RWPE2 (cell line): ENCODE measurements around the gene TP53AIP1.

Source experiments
- ATAC-seq: fragments of 200-7000 bp; cut with Tn5 transposase; 3 replicates; pipeline ENCODE4 v1.9.1; 2021; ENCODE audit warnings: low read depth
- DNase-seq: peaks from one replicate; pipeline ENCODE4 v3.0.0-alpha.2; 2020; ENCODE audit warnings: low spot score
- H3K27ac ChIP-seq: fragments of 450-650 bp; 2 replicates; pipeline ENCODE4 v1.5.1; 2017; ENCODE audit warnings: mild to moderate bottlenecking; ENCODE audit not compliant: poor library complexity, severe bottlenecking
- H3K27me3 ChIP-seq: fragments of 250-450 bp; sonication (Bioruptor Pico); 2 replicates; pipeline ENCODE4 v1.5.1; 2021; ENCODE audit warnings: mild to moderate bottlenecking, moderate library complexity; ENCODE audit not compliant: insufficient read depth, poor library complexity, severe bottlenecking
- H3K36me3 ChIP-seq: fragments of 250-450 bp; sonication (Bioruptor Pico); 2 replicates; pipeline ENCODE4 v1.5.1; 2020; ENCODE audit warnings: low read depth, mild to moderate bottlenecking, moderate library complexity
- H3K4me1 ChIP-seq: fragments of 250-450 bp; sonication (Bioruptor Pico); 2 replicates; pipeline ENCODE4 v1.5.1; 2021; ENCODE audit warnings: mild to moderate bottlenecking, moderate library complexity; ENCODE audit not compliant: insufficient read depth, poor library complexity, severe bottlenecking
- H3K4me3 ChIP-seq: fragments of 250-450 bp; sonication (Bioruptor Pico); 2 replicates; pipeline ENCODE4 v1.5.1; 2021; ENCODE audit warnings: mild to moderate bottlenecking, moderate library complexity; ENCODE audit not compliant: severe bottlenecking
- H3K9me3 ChIP-seq: fragments of 250-450 bp; sonication (Bioruptor Pico); 2 replicates; pipeline ENCODE4 v1.5.1; 2021; ENCODE audit warnings: mild to moderate bottlenecking, moderate library complexity; ENCODE audit not compliant: severe bottlenecking
- TF ChIP-seq, protein P1 (sequence below): fragments of 450-650 bp; IDR thresholded peaks from one replicate; pipeline ENCODE4 v1.5.1; 2017; ENCODE audit warnings: mild to moderate bottlenecking, moderate library complexity; ENCODE audit not compliant: poor library complexity, severe bottlenecking

Gene TP53AIP1, protein sequence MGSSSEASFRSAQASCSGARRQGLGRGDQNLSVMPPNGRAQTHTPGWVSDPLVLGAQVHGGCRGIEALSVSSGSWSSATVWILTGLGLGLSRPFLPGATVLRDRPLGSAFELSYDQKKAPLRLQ

DNA sequence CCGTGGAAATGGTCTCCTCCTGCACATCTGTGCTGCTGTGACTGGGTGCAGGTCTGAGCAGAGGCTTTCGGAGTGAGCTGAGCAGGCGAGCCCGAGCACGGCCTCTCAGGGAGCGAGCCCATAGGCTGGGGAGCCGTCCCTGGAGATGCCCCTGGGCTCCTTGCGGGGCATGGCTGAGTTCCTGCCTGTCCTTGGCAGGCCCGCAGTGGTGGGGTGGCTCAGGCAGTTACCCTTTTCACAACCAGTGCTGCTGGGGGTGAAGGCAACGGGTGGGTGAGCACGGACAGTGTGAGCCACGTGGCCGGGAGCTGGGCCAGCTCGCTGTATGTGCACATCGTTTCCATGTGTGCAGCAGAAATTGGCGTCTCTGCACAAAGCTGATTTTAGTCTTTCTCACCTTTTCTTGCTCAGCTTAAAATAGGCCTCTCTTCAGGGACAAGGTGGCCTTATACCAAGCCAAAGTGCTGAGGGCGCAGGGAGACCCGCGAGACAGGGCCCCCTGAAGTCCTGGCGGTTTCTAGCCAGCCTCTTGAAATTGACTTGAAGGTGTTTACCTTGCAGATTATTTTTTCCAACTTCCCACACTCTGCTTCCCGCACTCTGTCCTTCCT is at the start of gene TP53AIP1:
Gene TP53AIP1 (minus strand): TSS at position 55 of the 611 bp plus-strand sequence. CDS start 5,053 bp downstream, outside the sequence.
- Histone ChIP-seq H3K36me3 (no peaks in the 10 kb centered on the region), H3K27me3 (no peaks in the 10 kb centered on the region), H3K4me3 (no peak within 1 kb of the TSS), H3K9me3 (no peaks in the 10 kb centered on the region), H3K4me1 (peaks cover 26% of the 10 kb centered on the region), H3K27ac (peak within 1 kb of the TSS; percentile 56)
- TF ChIP-seq, protein P1, sequence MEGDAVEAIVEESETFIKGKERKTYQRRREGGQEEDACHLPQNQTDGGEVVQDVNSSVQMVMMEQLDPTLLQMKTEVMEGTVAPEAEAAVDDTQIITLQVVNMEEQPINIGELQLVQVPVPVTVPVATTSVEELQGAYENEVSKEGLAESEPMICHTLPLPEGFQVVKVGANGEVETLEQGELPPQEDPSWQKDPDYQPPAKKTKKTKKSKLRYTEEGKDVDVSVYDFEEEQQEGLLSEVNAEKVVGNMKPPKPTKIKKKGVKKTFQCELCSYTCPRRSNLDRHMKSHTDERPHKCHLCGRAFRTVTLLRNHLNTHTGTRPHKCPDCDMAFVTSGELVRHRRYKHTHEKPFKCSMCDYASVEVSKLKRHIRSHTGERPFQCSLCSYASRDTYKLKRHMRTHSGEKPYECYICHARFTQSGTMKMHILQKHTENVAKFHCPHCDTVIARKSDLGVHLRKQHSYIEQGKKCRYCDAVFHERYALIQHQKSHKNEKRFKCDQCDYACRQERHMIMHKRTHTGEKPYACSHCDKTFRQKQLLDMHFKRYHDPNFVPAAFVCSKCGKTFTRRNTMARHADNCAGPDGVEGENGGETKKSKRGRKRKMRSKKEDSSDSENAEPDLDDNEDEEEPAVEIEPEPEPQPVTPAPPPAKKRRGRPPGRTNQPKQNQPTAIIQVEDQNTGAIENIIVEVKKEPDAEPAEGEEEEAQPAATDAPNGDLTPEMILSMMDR: no peak
- no peak for DNase-seq
- no peak for ATAC-seq

DNA sequence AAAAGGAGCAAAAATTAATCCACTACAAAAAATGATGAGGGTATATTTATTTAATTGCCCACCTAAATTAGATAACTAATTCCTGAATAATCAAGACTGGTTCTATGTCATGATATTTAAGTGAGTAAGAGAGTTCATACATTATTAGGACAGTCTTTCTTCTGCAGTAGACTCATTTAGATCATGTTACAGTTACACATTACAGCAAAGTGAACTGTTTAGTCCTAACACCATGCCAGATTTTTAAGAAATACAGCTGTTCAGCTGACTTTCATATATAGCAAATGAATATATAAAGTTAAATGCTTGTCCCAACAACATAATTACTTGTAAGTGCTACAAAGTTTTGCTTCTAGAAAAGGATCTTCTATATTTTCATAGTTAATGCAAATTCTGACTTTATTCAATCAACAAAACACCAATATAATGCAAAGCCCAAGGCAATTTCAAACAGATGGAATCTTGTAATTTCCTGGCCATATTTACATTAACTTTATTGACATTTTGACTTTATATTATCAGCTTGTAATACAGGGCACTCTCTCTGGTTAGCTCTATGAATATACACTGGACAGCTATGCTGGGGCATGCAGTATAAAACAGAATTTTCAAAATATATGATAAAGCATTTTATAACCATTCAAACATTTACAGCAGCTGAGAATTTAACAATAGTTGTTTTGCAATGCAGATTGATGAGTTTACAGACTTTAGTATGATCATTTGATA is 45.7 kb upstream of the TP53AIP1 start:
- no peaks in the 10 kb centered on the region for H3K4me1 ChIP-seq
- no peaks in the 10 kb centered on the region for H3K27me3 ChIP-seq
- no peaks in the 10 kb centered on the region for H3K9me3 ChIP-seq
- TF ChIP-seq, protein P1: no peak
- no peak overlapping the region for H3K4me3 ChIP-seq
- DNase-seq (no peak), ATAC-seq (no peak)
- no peak overlapping the region for H3K27ac ChIP-seq
- peaks cover 11% of the 10 kb centered on the region for H3K36me3 ChIP-seq

DNA sequence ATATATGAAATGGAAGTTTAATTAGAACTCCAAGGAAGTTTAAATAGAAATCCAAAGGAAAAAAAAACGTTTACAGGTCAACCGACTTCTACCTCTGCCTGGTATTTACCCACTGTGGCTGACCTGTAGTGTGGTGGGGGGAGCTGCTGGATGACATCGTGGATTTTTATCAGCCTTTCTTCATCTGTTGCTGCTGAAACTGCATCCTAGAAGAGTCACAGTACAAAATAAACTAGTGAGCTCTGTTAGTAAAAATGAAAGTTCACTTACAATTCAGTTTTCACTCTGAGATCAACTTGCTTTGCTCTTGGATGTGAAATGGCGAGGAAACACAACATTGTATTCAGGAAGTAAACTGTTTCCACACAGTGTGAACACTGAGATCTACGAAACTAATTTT is 43.2 kb upstream of the TP53AIP1 start:
- H3K9me3 ChIP-seq: no peaks in the 10 kb centered on the region
- H3K36me3 ChIP-seq: peaks cover 22% of the 10 kb centered on the region
- no peak for ATAC-seq
- H3K27me3 ChIP-seq: no peaks in the 10 kb centered on the region
- H3K27ac ChIP-seq: no peak overlapping the region
- no peak overlapping the region for H3K4me3 ChIP-seq
- TF ChIP-seq, protein P1: no peak
- H3K4me1 ChIP-seq: no peaks in the 10 kb centered on the region
- DNase-seq: no peak

DNA sequence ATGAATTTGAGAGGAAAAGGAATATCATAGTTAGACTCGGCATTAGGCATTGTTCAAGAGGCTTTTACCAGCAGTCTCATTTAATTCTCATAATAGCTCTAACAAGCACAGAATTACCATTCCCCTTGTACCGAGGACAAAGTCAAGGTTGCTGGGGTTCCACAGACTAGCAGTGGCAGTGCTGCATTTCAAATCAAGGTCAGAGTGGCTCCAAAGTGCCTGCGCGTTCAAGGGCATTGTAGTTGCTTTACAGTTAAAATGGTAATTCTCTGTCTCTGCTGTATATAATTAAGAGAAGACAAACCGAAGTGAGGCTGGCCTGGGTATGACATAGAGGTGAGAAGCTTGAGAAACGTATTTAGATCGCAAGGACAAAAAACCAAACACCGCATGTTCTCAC is 40.4 kb upstream of the TP53AIP1 start:
- ATAC-seq (no peak), DNase-seq (no peak)
- Histone ChIP-seq H3K27ac (no peak overlapping the region), H3K9me3 (no peaks in the 10 kb centered on the region), H3K27me3 (no peaks in the 10 kb centered on the region), H3K36me3 (peaks cover 37% of the 10 kb centered on the region), H3K4me1 (no peaks in the 10 kb centered on the region), H3K4me3 (no peak overlapping the region)
- TF ChIP-seq, protein P1: no peak
